HG02798 (cell line): ENCODE data around the gene MGAT5B.
"Not testable (repeated sequence)": the region's sequence is repeated elsewhere in the genome, so short reads cannot be mapped to it uniquely, and the experiment has no call there.

Experiments used
- ATAC-seq: cut with Tn5 transposase; IDR thresholded peaks from one replicate; pipeline ENCODE4 v1.9.1; 2021; ENCODE audit warnings: mild to moderate bottlenecking; ENCODE audit not compliant: unreplicated experiment, poor library complexity

The MGAT5B gene

GRCh38 chr17:76966486-76967181 is 98.4 kb downstream of the MGAT5B start:
- no peak for ATAC-seq

GRCh38 chr17:76967762-76968161 is 99.6 kb downstream of the MGAT5B start:
- no peak for ATAC-seq

DNA sequence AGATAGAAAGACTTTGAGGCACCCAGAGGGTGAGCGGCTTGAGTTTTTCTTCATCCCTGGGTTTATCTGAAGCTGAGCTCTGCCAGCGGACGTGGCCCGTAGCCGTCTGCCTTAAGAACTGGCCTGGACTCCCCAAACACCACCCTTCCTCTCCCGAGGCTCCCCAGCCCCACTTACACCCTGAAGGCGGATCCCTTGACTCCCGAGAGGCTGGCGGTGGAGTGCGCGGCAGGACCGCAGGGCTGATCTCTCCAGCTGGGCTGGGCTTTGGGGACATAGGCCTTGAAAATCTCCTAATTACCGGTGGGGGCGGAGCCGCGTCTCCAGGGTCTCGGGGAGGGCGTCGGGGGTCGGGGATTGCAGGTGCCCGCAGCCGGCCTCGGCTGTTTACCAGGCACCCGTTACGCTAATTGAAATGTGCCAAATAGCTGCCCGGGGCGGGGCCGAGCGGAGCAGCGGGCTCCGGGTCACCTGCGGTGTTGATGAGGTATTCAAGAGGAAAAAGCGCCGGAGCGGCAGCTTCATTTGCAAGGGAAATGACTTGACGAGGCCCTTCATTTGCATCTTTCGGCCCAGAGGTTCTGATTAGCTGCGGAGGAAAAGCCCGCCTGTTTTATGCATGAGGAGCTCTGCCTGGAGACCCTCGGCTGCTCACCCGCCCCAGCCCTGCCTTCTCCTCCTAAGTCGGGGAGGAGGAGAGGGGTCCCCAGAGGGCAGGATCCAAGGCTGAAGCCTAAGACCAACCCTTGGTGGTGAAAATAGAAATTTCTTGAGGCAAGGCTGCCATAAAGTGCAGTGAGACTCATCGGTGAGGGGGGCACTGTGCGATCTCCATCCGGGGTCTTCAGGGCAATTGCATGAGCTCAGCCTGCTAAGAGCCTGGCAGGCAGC is 100.7 kb downstream of the MGAT5B start:
- no peak for ATAC-seq

- ATAC-seq, result no peak
These were observed 101.5 kb downstream of the MGAT5B start for GRCh38 chr17:76969598-76970172.

GRCh38 chr17:76970228-76970627 is 102.0 kb downstream of the MGAT5B start:
- ATAC-seq, result not testable (repeated sequence)

DNA sequence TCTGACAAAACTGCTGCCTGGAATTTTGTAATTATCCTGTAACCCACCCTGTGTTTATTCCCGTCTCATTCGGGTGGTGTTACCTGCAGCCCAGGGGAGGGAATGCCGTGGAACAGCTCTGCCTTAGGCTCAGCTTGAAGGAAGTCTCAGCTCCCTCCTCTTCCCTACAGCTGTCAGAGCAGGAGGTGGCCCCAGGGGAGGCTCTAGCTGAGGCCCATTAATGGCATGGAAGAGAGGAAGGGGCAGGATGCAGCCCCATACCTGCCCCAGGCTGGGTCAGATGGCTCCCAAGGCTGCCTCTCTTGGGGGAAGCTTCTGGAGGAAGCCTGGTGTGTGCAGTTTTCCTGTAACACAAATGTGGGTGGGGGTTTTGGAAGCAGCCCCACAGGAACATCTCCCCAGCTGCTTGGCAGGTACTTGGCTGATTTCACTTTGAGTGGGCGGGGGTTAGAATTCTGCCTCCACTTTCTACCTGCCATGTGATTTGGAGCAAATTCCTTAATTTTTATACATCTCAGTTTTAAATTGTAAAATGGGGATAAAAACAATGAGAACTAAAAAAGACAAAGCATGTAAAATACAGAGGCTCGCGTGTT is 103.9 kb downstream of the MGAT5B start:
- ATAC-seq, result no peak

GRCh38 chr17:76973040-76973439 is 104.8 kb downstream of the MGAT5B start:
- no peak for ATAC-seq

DNA sequence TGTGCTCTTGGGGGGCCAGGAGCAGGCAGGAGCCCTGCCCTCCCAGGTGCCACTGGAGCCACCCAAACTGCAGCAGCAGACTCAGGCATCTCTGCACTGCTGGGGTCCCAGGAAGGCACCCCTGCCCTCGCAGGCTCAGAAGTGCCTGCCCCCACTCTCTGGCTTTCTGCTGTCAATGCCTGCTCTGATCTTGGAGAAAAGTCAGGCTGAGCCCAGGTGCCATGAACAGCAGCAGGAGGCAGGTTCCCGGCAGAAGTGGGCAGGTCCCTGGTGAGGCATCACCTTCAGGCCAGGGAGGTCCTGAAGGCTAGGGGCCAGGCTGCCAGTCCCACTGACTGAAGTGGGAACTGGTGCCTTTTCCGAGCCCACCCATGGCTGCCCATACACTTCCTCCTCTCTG is 106.5 kb downstream of the MGAT5B start:
- no peak for ATAC-seq

- not testable (repeated sequence) for ATAC-seq
These were observed 109.8 kb downstream of the MGAT5B start for GRCh38 chr17:76978050-76978449.

GRCh38 chr17:76981545-76982295 is 113.5 kb downstream of the MGAT5B start:
- ATAC-seq, result no peak

- ATAC-seq, result no peak
These were observed 114.3 kb downstream of the MGAT5B start for GRCh38 chr17:76982408-76983074.

DNA sequence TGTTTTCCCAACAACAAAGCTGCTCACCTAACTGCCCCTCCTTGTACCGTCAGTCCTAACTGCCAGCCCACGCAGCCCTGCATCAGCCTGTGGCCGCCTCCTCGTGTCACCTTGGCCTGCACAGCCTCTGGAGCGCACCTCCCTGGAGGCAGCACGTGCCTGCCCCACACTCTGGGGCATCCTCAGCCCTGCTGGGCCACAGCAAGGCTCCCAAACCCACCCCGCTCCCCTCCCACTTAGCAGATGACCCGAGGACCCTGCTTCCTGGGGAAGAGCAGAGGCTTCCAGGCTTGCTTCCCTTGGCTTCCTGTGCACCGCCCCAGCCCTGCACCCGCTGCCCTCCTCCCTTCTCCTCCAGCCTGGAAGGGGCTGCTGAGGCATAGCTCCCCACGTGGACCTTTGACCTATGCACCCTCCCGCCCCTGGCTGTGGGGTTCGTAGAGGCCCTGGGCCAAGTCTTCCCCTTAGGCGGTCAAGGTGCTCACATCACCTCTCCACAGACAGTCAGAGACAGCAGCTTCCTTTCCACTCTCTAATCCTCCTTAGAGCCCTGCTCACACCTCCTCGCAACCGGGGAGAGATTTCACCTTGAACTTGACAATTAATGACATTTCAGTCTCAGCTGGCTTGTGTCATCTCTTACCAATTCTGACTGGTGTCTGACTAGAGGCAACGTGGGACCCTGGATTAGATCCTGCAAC is 115.0 kb downstream of the MGAT5B start:
- no peak for ATAC-seq

GRCh38 chr17:76986365-76986764 is 118.2 kb downstream of the MGAT5B start:
- no peak for ATAC-seq

DNA sequence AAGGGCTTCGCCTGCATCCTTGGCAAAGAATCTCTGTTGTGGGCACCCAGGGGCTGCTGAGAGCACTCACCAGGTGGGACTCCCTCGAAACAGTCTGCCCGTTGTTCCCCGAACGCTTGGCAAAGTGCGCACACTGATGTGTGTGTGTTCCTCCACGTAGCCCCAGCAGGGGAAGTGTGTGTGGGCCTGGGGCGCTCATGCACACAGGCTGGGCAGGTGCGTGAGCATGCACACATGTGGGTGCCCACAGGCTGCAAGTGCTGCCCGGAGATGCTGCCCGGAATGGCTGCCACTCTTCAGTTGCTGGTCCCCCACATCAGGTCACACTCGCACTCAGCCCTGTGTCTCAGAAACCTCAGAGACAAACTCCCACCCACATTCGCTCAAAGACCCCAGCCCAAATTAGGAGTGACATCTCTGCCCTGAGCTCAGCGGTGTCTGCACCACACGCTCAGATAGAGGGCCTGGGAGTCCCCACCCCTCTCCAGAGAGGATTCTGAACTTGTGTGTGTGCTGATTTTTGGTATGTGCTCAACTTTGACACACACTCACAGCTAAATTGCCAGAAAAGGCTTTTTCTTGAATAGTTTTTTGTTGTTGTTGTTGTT is 119.4 kb downstream of the MGAT5B start:
- no peak for ATAC-seq

DNA sequence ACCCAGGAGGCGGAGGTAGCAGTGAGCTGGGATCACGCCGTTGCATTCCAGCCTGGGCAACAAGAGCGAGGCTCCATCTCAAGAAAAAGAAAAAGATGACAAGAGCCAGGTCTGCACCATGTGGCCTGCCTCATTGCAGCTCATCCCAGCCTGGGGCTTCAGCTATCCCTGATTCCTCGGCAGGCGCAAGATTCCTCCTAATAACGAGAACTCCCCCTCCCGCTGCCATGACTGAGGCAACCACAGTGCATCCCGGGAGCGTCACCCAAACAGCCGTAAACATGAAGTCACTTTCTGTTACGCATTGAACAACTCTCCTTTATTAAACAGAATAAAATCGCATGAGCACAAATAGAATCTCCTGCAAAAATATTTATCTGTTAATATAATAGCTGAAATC is 120.6 kb downstream of the MGAT5B start:
- no peak for ATAC-seq

GRCh38 chr17:76989519-76989918 is 121.3 kb downstream of the MGAT5B start:
- no peak for ATAC-seq

GRCh38 chr17:76992891-76993290 is 124.7 kb downstream of the MGAT5B start:
- ATAC-seq, result no peak

GRCh38 chr17:76993651-76994050 is 125.4 kb downstream of the MGAT5B start:
- no peak for ATAC-seq

- no peak for ATAC-seq
These were observed 126.0 kb downstream of the MGAT5B start for GRCh38 chr17:76994237-76994637.
